Fibroblast of gingiva (primary cell): Measurements from ENCODE around the gene DGKI.
"Not testable (repeated sequence)": the region's sequence is repeated elsewhere in the genome, so short reads cannot be mapped to it uniquely, and the experiment has no call there.

Source experiments
- DNase-seq: peaks from one replicate; pipeline ENCODE4 v3.0.0-alpha.2; 2011; ENCODE audit warnings: low read depth

Gene DGKI

GRCh38 chr7:137742051-137742450 is 104.7 kb downstream of the DGKI start:
- no peak for DNase-seq

- no peak for DNase-seq
These were observed 105.3 kb downstream of the DGKI start for GRCh38 chr7:137741443-137741842.

DNA sequence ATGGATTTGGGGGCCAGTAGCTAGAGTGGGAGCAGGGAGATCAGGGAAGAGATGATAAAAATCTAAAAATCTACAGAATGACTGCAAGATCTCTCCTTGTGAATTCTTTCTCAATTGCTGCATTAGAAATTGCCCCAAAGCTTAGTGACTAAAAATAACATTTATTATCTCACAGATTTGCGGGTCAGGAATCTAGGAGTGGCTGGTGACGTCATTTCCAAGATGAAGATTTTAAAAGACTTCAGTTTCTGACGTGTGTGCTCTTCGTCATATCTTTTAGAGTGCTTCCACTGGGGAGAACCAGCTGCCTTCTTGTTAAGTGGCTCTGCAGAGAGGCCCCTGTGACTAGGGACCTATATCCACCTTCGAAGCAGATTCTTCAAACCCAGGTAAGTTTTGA is 112.6 kb downstream of the DGKI start:
- DNase-seq: no peak

GRCh38 chr7:137732168-137732567 is 114.6 kb downstream of the DGKI start:
- no peak for DNase-seq

- DNase-seq: peak; percentile 32
These were observed 115.3 kb downstream of the DGKI start for GRCh38 chr7:137731436-137731835.

- DNase-seq: no peak
These were observed 118.3 kb downstream of the DGKI start for GRCh38 chr7:137728426-137728825.

DNA sequence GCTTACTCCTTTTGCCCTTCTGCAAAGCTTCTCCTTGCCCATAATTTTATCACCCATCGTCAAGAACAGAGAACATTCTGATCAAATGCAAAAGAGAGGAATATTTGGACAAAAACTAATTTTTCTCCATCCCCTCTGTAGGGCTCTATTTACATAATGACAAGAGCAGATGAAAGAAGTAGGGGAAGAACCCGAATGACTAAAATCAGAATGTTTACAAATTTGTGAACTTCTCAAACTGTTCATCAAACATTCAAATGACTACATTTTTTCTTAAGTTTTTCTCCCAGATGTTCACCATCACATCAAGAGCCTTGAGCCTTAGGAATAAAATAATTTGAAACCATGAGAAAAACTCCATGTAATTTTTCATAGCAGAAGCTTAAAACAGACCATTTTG is 119.4 kb downstream of the DGKI start:
- DNase-seq: no peak

- no peak for DNase-seq
These were observed 128.4 kb downstream of the DGKI start for GRCh38 chr7:137718355-137718754.

GRCh38 chr7:137717811-137718271 is 128.9 kb downstream of the DGKI start:
- DNase-seq: peak; percentile 13

GRCh38 chr7:137717045-137717444 is 129.7 kb downstream of the DGKI start:
- no peak for DNase-seq

- DNase-seq: no peak
These were observed 130.7 kb downstream of the DGKI start for GRCh38 chr7:137716061-137716460.

DNA sequence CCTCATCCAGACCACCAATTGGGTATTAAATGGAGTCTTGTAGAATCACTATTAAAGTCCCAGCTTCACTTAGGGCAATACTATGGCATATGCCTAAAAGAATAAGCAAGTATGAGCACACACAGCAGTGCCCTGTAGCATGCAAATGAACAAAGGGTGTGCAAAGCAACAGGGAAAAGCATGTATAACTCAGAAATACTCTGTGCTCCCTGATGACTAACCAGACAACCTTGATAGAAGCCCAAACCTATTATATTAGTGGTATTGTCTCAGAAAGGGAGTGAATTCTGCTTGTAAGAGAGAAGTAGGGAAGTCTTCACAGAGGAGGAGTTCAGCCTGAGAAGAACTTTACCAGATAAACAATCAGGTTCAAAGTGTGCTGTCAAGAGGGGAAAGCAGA is 131.2 kb downstream of the DGKI start:
- DNase-seq: no peak

- peak; percentile 60 for DNase-seq
These were observed 131.7 kb downstream of the DGKI start for GRCh38 chr7:137715121-137715520.

DNA sequence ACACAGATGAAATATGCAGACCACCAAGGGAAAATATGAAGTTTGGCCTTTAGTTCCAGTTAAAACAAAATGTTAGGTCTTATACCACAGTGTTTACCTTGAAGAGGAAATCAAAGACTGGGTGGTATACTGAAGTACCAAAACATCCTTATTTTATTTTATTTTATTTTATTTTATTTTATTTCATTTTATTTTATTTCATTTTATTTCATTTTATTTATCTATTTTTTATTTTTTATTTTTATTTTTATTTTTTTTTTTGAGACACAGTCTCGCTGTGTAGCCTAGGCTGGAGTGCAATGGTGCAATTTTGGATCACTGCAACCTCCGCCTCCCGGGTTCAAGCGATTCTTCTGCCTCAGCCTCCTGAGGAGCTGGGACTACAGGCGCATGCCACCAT is 140.4 kb downstream of the DGKI start:
- DNase-seq: not testable (repeated sequence)

DNA sequence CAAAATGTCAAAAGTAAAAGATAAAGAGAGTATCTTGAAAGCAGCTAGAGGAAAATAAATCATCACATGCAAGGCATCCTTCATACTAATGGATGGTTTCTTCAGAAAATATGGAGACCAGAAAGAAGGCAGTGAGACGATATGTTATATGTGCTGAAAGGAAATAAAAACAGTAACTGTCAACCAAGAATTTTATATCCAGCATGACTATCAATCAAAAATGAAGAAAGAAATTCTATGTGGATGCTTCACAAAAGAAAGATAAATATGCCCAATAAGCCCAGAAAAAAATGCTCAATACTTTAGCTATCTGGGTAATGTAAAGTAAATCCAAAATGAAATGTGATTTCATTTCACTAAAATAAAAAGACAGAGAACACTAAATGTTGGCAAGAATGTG is 142.1 kb downstream of the DGKI start:
- no peak for DNase-seq

- DNase-seq: no peak
These were observed 143.3 kb downstream of the DGKI start for GRCh38 chr7:137703291-137704010.

DNA sequence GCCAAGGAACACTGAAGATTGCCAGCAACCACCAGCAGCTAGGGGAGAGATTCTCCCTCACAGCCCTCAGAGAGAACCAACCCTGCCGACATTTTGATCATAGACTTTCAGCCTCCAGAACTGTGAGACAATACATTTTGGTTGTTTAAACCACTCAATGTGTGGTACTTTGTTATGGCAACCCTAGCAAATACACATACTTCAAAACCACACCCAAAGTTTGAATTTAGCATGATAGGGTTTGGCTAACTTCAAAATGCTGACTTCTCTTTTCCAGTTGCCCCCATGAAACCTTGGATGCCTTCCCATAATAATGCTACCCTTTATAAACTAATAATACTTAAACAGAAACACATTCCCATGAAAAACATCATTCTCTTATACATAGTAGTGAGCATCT is 149.8 kb downstream of the DGKI start:
- peak; percentile 27 for DNase-seq

DNA sequence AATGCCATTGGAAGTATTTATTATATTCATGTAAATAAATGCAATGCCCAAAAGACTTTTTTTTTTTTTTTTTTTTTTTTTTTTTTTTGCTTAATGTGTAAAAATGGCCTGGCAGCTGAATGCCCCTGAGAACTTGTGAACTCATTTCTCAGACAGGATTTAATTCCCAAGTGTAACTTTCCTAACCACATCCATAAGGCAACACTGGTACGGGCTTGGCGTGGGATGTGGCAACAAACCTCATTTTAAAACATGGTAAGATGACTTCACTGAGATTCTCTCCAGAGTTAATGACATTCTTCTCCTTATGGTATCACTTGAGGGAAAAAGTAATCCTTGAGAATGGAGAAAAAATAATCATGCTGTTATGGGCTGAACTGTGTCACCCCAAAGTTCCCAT is 150.4 kb downstream of the DGKI start:
- peak; percentile 80 for DNase-seq

GRCh38 chr7:137695942-137696341 is 150.8 kb downstream of the DGKI start:
- no peak for DNase-seq

GRCh38 chr7:137695494-137695893 is 151.3 kb downstream of the DGKI start:
- no peak for DNase-seq

- DNase-seq: no peak
These were observed 152.4 kb downstream of the DGKI start for GRCh38 chr7:137694405-137694804.

DNA sequence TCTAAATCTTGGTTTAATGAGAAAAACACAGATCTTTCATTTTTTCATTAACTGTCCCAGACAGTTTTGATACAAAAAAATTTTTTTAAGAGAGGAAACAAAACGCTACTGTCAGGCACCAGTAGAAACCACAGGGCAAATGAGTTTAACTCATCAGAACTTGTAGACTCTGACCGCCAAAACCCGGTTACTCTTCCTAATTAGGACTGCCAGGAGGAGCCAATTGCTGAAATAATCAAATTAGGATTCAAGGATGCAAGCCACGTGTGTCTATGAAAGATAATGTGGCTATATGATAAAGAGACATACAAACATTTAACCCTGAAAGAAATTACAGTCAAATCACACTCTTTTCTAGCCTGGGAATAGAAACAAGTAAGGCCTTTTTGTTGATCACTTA is 154.4 kb downstream of the DGKI start:
- no peak for DNase-seq

DNA sequence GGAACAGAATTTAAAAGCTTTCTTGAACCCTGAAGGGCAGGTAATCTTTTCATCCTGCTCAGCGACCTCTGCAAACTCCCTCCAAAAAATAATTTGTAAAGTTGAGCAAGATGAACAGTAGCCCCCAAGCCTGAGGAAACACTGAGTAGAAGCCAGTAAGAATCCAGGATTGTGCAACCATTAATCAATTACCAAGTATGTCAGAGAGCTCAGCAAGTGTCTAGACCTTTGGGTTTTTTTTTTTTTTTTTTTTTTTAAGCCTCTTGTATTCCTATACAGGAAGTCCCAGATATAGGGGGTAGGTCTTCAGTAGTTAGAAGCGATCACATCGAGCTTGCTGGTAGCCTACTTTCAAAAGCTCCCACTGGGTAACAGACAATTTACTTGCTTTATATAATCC is 155.2 kb downstream of the DGKI start:
- DNase-seq: no peak

DNA sequence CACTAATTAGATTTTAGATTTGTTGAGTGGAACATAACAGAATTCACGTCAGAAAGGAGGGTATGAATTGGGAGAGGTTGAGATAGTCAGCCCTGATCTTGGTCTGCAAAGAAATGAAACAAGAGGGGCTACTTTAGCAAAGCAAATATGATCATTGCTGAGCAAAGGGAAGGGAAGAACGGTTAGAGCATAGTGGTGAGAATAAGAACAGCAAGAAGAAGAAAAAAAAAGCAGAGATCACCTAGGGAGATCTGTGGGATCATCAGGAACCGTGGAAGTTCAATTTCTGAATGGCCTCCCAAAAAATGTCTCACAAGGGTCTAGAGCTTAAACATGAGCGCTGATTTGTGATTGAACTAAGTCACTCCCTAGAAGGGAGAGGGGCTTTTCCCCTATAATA is 156.1 kb downstream of the DGKI start:
- no peak for DNase-seq
